ENCODE results near the gene SLC38A1. TPM values are rescaled to one million over a fixed set of nuclear protein-coding genes. Genes with fewer than 3 reads are reported as not detected.

SLC38A1 gene
- polyA plus RNA-seq, 1 experiment: 136 TPM

DNA sequence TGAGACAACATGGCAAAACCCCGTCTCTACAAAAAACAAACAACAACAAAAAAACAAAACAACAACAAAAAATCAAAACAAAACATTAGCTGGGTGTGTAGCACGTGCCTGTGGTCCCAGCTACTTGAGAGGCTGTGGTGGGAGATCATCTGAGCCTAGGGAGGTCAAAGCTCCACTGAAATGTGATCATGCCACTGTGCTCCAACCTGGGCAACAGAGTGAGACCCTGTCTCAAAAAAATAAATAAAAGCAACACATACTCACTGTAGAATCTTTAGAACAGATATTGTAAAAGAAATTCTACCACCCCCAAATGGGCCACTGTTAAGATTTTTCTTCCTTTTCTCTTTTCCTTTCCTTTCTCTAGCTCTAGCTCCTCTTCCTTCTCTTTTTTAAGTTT lies 26.3 kb downstream of the SLC38A1 start:
- POLR2A ChIA-PET: no interaction called here
- no peaks in the 10 kb centered on the region for H3K27me3 ChIP-seq (ENCODE audit: control insufficient read depth, insufficient read depth, low read length)

DNA sequence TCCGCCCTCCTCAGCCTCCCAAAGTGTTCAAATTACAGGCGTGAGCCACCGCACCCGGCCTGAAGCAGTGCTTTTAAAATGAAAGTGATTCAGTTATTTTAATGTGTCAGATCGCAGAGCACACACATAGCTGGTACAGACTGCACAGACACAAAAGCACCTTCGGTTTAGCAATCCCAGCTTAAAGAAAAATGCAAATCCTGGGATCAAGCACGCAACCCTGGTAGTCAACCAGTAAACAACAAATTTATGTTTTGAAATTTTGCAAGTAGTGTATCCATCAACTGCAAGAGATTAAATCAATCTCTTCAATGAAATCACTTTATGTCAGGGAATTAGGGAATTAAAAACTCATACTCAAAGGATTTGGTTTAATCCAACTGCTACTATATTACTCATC lies 28.4 kb downstream of the SLC38A1 start:
- Histone ChIP-seq H3K27me3 (ENCODE audit: control insufficient read depth, insufficient read depth, low read length) (no peaks in the 10 kb centered on the region), H3K4me3 (ENCODE audit: low read depth, low read length) (no peak overlapping the region), H3K27ac (ENCODE audit: low read depth, low read length) (no peak overlapping the region), H3K9me3 (ENCODE audit: control insufficient read depth, insufficient read depth, low read length) (no peaks in the 10 kb centered on the region)
- POLR2A ChIA-PET: no interaction called here
- DNase-seq (ENCODE audit: low read depth, low spot score): no peak
- CTCF ChIA-PET: no interaction called here
- TF ChIP-seq, protein P1, sequence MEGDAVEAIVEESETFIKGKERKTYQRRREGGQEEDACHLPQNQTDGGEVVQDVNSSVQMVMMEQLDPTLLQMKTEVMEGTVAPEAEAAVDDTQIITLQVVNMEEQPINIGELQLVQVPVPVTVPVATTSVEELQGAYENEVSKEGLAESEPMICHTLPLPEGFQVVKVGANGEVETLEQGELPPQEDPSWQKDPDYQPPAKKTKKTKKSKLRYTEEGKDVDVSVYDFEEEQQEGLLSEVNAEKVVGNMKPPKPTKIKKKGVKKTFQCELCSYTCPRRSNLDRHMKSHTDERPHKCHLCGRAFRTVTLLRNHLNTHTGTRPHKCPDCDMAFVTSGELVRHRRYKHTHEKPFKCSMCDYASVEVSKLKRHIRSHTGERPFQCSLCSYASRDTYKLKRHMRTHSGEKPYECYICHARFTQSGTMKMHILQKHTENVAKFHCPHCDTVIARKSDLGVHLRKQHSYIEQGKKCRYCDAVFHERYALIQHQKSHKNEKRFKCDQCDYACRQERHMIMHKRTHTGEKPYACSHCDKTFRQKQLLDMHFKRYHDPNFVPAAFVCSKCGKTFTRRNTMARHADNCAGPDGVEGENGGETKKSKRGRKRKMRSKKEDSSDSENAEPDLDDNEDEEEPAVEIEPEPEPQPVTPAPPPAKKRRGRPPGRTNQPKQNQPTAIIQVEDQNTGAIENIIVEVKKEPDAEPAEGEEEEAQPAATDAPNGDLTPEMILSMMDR (IDR thresholded peaks at IDR 0.05; ENCODE audit: low read depth, low read length): no peak

More for the DNA sequence above, 26.3 kb downstream of the SLC38A1 start:
- H3K9me3 ChIP-seq (ENCODE audit: control insufficient read depth, insufficient read depth, low read length): no peaks in the 10 kb centered on the region
- TF ChIP-seq, protein P1 (IDR thresholded peaks at IDR 0.05; ENCODE audit: low read depth, low read length): no peak
- no peak overlapping the region for H3K27ac ChIP-seq (ENCODE audit: low read depth, low read length)
- no peak overlapping the region for H3K4me3 ChIP-seq (ENCODE audit: low read depth, low read length)
- CTCF ChIA-PET: no interaction called here
- DNase-seq (ENCODE audit: low read depth, low spot score): no peak

DNA sequence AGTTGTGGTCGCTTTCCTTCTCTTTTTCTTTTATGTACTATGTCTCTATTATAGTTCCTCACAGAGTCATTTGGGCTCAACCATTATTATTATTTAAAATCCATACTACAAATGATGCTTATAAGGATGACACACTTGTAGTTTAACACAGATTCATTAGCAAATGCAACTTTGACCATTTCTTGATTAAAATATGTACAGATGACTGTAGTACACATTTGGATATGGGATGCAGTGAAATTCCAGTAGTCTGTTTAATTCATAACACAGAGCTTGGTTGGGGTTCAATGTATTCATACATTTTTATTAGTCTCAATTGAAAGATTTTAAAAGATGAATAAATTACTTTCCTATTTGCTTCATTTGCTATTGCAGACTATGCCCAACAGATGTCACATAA lies 30.0 kb downstream of the SLC38A1 start:
- Histone ChIP-seq H3K27ac (ENCODE audit: low read depth, low read length) (no peak overlapping the region), H3K27me3 (ENCODE audit: control insufficient read depth, insufficient read depth, low read length) (no peaks in the 10 kb centered on the region), H3K4me3 (ENCODE audit: low read depth, low read length) (no peak overlapping the region), H3K9me3 (ENCODE audit: control insufficient read depth, insufficient read depth, low read length) (no peaks in the 10 kb centered on the region)
- ChIA-PET CTCF (interaction anchor here (0.7 kb wide), 1 partner anchor 15 kb away, joined by 3 read pairs; no protein-coding TSS in a partner anchor), POLR2A (no interaction called here)
- TF ChIP-seq, protein P1 (IDR thresholded peaks at IDR 0.05; ENCODE audit: low read depth, low read length): no peak
- no peak for DNase-seq (ENCODE audit: low read depth, low spot score)

DNA sequence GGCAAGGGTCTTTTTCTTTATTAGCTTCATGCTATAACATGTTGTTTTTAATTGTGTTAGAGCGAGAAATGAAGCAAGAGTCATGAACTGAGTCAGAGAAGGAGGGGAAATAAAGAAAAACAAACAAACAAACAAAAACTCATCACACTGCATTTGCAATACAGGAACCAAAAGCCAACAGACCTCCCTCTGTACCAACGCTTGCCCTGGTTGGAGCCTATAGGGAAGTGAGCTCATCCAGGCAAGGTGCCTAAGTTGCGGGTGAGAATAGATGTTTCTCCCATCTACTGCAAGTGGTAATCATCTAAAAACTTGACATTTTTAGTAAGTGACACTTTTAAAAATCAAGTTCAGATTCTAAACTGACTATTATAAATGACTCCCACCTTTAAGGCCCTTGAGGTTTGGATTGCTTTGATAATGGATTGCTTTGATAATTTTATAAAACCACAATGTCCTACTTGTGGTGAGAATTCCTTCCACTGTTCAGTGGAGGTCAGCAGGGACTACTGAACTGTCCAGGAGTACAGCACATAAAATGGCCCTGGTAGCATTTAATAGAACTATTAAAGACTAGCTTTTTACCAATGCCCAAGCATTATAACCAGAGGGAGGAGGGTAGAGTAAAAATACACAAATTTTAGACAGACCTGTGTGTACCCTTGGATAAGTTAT lies 31.3 kb downstream of the SLC38A1 start:
- DNase-seq (ENCODE audit: low read depth, low spot score): no peak
- H3K9me3 ChIP-seq (ENCODE audit: control insufficient read depth, insufficient read depth, low read length): no peaks in the 10 kb centered on the region
- ChIA-PET POLR2A (no interaction called here), CTCF (no interaction called here)
- H3K4me3 ChIP-seq (ENCODE audit: low read depth, low read length): no peak overlapping the region
- H3K27me3 ChIP-seq (ENCODE audit: control insufficient read depth, insufficient read depth, low read length): no peaks in the 10 kb centered on the region
- TF ChIP-seq, protein P1 (IDR thresholded peaks at IDR 0.05; ENCODE audit: low read depth, low read length): no peak
- H3K27ac ChIP-seq (ENCODE audit: low read depth, low read length): no peak overlapping the region

DNA sequence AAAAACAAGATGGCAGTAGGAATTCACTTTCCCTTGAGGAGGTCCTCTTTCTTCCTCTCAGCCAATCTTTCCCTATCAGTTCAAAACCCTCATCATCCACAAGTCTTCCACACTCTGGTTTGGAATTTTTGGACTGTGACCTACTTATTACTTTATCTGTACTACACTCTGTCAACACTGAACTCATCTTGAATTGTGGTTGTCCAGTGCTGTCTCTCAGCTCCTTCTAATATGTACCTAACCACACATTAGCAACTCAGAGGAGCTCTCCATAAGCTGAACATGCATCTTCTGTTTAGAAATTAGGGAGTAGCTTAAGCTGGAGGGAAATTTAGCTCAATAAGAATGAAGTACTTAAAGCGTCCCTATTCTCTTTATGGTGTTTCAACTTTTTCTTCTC lies 34.8 kb downstream of the SLC38A1 start:
- ChIA-PET POLR2A (interaction anchor here (0.7 to 0.8 kb wide), 2 partner anchors 19 to 123 kb away, joined by 3 read pairs; no protein-coding TSS in a partner anchor), CTCF (no interaction called here)
- no peak for DNase-seq (ENCODE audit: low read depth, low spot score)
- H3K27me3 ChIP-seq (ENCODE audit: control insufficient read depth, insufficient read depth, low read length): no peaks in the 10 kb centered on the region
- H3K4me3 ChIP-seq (ENCODE audit: low read depth, low read length): no peak overlapping the region
- H3K27ac ChIP-seq (ENCODE audit: low read depth, low read length): no peak overlapping the region
- TF ChIP-seq, protein P1 (IDR thresholded peaks at IDR 0.05; ENCODE audit: low read depth, low read length): no peak
- H3K9me3 ChIP-seq (ENCODE audit: control insufficient read depth, insufficient read depth, low read length): no peaks in the 10 kb centered on the region
